Panc1 (cell line): ENCODE results near the gene ASCC1. TPM values are rescaled to one million over a fixed set of nuclear protein-coding genes. Genes with fewer than 3 reads are reported as not detected.
"Not testable (repeated sequence)": the region's sequence is repeated elsewhere in the genome, so short reads cannot be mapped to it uniquely, and the experiment has no call there.

Source experiments
- ATAC-seq: fragments of 200-7000 bp; cut with Tn5 transposase; 2 replicates; pipeline ENCODE4 v1.9.1; 2020; ENCODE audit warnings: mild to moderate bottlenecking, moderate library complexity
- BruUV-seq: library from RNA; stranded (reverse); fragments of 400-500 nt; replicated peaks from 2 replicates; lab custom pipeline; 2021; lab: Mats Ljungman, UMichigan
- CTCF ChIA-PET: fragments of 300-600 bp; sonication (Branson Sonifier 250); formaldehyde crosslinking; loops from one replicate; lab custom pipeline; 2022; ENCODE audit warnings: antibody characterized with exemption; lab: Charles Lee
- POLR2A ChIA-PET: fragments of 300-600 bp; sonication (Branson Sonifier 250); formaldehyde crosslinking; loops from one replicate; lab custom pipeline; 2022; ENCODE audit warnings: antibody characterized with exemption; lab: Charles Lee
- DNase-seq: peaks from one replicate; pipeline ENCODE4 v3.0.0-alpha.2; 2010; ENCODE audit warnings: low read depth, low spot score
- H3K27ac ChIP-seq: 2 replicates; pipeline ENCODE4 v1.5.1; 2011; ENCODE audit warnings: mild to moderate bottlenecking, low read length, inconsistent platforms
- H3K27me3 ChIP-seq: fragments of 200-500 bp; sonication (Bioruptor generic); 2 replicates; pipeline ENCODE4 v1.6.0; 2014; ENCODE audit warnings: low read length, inconsistent platforms; ENCODE audit not compliant: control insufficient read depth, insufficient read depth
- H3K36me3 ChIP-seq: fragments of 200-500 bp; sonication (Bioruptor generic); 2 replicates; pipeline ENCODE4 v1.5.1; 2014; ENCODE audit warnings: inconsistent platforms, mild to moderate bottlenecking, low read length, moderate library complexity; ENCODE audit not compliant: control insufficient read depth, insufficient read depth
- H3K4me1 ChIP-seq: 2 replicates; pipeline ENCODE4 v1.5.1; 2011; ENCODE audit warnings: inconsistent platforms, mild to moderate bottlenecking, low read length, moderate library complexity; ENCODE audit not compliant: control insufficient read depth, insufficient read depth
- H3K4me3 ChIP-seq, 2 experiments: 2 replicates each; pipeline ENCODE4 v1.5.1; 2011 to 2012; ENCODE audit warnings: low read depth in 2 of 2, low read length in 2 of 2, mild to moderate bottlenecking in 2 of 2, inconsistent platforms in 1 of 2, moderate library complexity in 1 of 2
- H3K9me3 ChIP-seq: fragments of 200-500 bp; sonication (Bioruptor generic); 2 replicates; pipeline ENCODE4 v1.5.1; 2014; ENCODE audit warnings: low read depth, mild to moderate bottlenecking, inconsistent platforms, low read length, moderate library complexity; ENCODE audit not compliant: control insufficient read depth, insufficient read depth
- POLR2AphosphoS5 ChIP-seq: IDR thresholded peaks from 2 replicates; pipeline ENCODE4 v1.6.1; 2012; ENCODE audit warnings: mild to moderate bottlenecking, low read depth, low read length, moderate library complexity
- SIN3A ChIP-seq: IDR thresholded peaks from 2 replicates; pipeline ENCODE4 v1.6.1; 2012; ENCODE audit warnings: low read depth, mild to moderate bottlenecking, low read length, moderate library complexity, borderline replicate concordance; ENCODE audit not compliant: insufficient read depth
- TCF7L2 ChIP-seq: IDR thresholded peaks from 2 replicates; pipeline ENCODE4 v1.6.1; 2011; ENCODE audit warnings: mild to moderate bottlenecking, low read depth, low read length, inconsistent platforms
- in situ Hi-C: cut with HindIII; loops from 2 replicates; pipeline ENCODE4 v1.10.0; 2016; ENCODE audit warnings: low sequenced_read_pairs, low pct_unique_long_range_greater_than_20kb
- intact Hi-C: fragments of 100-400 bp; cut with micrococcal nuclease; formaldehyde crosslinking; loops from one replicate; pipeline ENCODE4 v1.10.0; 2022; ENCODE audit not compliant: unreplicated experiment
- total RNA-seq: library from RNA; stranded (reverse); gene quantifications from one replicate; pipeline ENCODE4 v1.2.1, GENCODE V29; 2021; ENCODE audit not compliant: unreplicated experiment
- TF ChIP-seq, protein P1 (sequence below): fragments of 450-650 bp; IDR thresholded peaks from 2 replicates; pipeline ENCODE4 v1.5.1; 2017; ENCODE audit warnings: mild to moderate bottlenecking
- TF ChIP-seq, protein P2 (sequence below), 2 experiments: IDR thresholded peaks; 2 replicates each; pipeline ENCODE4 v1.6.1; 2011 to 2012; ENCODE audit warnings: low read depth in 2 of 2, control low read depth in 1 of 2, low read length in 1 of 2, mild to moderate bottlenecking in 1 of 2, moderate library complexity in 1 of 2; ENCODE audit not compliant: insufficient read depth in 1 of 2

The ASCC1 gene
- total RNA-seq, 1 experiment from 2014 or later, result 114 TPM

DNA sequence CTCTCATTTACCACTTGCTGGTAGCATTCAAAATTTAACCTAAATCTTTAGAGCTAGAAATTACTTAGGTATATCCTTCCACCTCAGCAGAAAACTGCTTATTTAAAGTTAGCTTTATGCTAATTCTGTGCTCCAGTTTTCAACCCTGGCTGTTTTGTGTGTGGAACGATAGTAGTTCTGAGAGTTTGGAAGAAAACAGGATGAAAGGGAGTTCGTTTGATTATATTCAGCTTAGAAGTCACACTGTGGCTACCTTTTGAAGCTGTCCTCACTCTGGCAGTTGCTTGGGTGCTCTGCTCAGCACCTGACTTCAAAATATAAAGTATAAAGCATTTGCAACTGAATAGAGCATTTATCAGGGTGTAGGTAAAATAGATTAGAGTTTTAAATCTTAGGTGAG lies 2.6 kb upstream of the ASCC1 start:
- BruUV-seq, result no TSS peak
- in situ Hi-C loops (no loop called here), intact Hi-C loops (loop anchor here (5.0 to 10.0 kb wide), 2 partner anchors 46 to 324 kb away; no protein-coding TSS in a partner anchor)
- peak overlapping the region; percentile 98 for H3K27ac ChIP-seq
- H3K9me3 ChIP-seq, result no peaks in the 10 kb centered on the region
- no peak for TF ChIP-seq SIN3A
- no peak for TF ChIP-seq TCF7L2
- no peak for TF ChIP-seq POLR2AphosphoS5
- TF ChIP-seq, protein P1, sequence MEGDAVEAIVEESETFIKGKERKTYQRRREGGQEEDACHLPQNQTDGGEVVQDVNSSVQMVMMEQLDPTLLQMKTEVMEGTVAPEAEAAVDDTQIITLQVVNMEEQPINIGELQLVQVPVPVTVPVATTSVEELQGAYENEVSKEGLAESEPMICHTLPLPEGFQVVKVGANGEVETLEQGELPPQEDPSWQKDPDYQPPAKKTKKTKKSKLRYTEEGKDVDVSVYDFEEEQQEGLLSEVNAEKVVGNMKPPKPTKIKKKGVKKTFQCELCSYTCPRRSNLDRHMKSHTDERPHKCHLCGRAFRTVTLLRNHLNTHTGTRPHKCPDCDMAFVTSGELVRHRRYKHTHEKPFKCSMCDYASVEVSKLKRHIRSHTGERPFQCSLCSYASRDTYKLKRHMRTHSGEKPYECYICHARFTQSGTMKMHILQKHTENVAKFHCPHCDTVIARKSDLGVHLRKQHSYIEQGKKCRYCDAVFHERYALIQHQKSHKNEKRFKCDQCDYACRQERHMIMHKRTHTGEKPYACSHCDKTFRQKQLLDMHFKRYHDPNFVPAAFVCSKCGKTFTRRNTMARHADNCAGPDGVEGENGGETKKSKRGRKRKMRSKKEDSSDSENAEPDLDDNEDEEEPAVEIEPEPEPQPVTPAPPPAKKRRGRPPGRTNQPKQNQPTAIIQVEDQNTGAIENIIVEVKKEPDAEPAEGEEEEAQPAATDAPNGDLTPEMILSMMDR, result no peak
- TF ChIP-seq, protein P2, sequence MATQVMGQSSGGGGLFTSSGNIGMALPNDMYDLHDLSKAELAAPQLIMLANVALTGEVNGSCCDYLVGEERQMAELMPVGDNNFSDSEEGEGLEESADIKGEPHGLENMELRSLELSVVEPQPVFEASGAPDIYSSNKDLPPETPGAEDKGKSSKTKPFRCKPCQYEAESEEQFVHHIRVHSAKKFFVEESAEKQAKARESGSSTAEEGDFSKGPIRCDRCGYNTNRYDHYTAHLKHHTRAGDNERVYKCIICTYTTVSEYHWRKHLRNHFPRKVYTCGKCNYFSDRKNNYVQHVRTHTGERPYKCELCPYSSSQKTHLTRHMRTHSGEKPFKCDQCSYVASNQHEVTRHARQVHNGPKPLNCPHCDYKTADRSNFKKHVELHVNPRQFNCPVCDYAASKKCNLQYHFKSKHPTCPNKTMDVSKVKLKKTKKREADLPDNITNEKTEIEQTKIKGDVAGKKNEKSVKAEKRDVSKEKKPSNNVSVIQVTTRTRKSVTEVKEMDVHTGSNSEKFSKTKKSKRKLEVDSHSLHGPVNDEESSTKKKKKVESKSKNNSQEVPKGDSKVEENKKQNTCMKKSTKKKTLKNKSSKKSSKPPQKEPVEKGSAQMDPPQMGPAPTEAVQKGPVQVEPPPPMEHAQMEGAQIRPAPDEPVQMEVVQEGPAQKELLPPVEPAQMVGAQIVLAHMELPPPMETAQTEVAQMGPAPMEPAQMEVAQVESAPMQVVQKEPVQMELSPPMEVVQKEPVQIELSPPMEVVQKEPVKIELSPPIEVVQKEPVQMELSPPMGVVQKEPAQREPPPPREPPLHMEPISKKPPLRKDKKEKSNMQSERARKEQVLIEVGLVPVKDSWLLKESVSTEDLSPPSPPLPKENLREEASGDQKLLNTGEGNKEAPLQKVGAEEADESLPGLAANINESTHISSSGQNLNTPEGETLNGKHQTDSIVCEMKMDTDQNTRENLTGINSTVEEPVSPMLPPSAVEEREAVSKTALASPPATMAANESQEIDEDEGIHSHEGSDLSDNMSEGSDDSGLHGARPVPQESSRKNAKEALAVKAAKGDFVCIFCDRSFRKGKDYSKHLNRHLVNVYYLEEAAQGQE (IDR thresholded peaks at IDR 0.05; ENCODE audit: insufficient read depth in 1 of 2, low read depth in 2 of 2, low read length in 1 of 2), result no peak
- DNase-seq, result no peak
- ChIA-PET POLR2A (no interaction called here), CTCF (interaction anchor here (1.1 kb wide), 1 partner anchor 93 kb away, joined by 4 read pairs; no protein-coding TSS in a partner anchor)
- ATAC-seq, result no peak
- H3K4me3 ChIP-seq, result peak overlapping the region in 1 of 2 experiments; percentile 19; a peak in 2 of 4 replicates
- no peaks in the 10 kb centered on the region for H3K27me3 ChIP-seq
- peaks cover 35% of the 10 kb centered on the region for H3K4me1 ChIP-seq
- H3K36me3 ChIP-seq, result peaks cover 4% of the 10 kb centered on the region

DNA sequence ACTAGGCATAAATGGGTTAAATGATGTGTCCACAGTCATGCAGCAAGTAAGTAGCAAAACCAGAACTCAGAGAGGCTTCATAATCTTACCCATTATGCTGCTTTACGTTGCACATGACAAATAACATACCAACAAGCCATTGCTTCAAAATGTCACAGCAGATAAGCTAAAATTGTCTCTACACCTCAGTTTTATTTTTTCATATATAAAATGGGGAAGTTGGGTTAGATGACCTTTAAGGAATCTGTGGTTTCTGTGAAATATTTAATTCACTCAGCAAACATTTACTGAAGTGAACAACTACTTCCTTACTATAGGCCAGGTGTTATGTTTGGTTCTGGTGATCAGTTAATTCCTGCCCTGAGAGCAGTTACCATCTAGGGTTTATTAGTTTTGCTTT lies 2.2 kb upstream of the ASCC1 start:
- no peaks in the 10 kb centered on the region for H3K27me3 ChIP-seq
- peaks cover 3% of the 10 kb centered on the region for H3K36me3 ChIP-seq
- H3K4me3 ChIP-seq, result peak overlapping the region in 1 of 2 experiments; percentile 19; a peak in 2 of 4 replicates
- H3K9me3 ChIP-seq, result no peaks in the 10 kb centered on the region
- TF ChIP-seq, protein P1, result no peak
- 0 out of 2 replicates have a peak, but pooled peaks have one; percentile 15 for TF ChIP-seq POLR2AphosphoS5
- in situ Hi-C loops (no loop called here), intact Hi-C loops (loop anchor here (5.0 to 10.0 kb wide), 2 partner anchors 46 to 324 kb away; no protein-coding TSS in a partner anchor)
- DNase-seq (no peak), ATAC-seq (no peak)
- H3K4me1 ChIP-seq, result peaks cover 33% of the 10 kb centered on the region
- H3K27ac ChIP-seq, result peak overlapping the region; percentile 98
- ChIA-PET POLR2A (no interaction called here), CTCF (interaction anchor here (1.1 kb wide), 1 partner anchor 92 kb away, joined by 4 read pairs; no protein-coding TSS in a partner anchor)
- BruUV-seq, result no TSS peak

DNA sequence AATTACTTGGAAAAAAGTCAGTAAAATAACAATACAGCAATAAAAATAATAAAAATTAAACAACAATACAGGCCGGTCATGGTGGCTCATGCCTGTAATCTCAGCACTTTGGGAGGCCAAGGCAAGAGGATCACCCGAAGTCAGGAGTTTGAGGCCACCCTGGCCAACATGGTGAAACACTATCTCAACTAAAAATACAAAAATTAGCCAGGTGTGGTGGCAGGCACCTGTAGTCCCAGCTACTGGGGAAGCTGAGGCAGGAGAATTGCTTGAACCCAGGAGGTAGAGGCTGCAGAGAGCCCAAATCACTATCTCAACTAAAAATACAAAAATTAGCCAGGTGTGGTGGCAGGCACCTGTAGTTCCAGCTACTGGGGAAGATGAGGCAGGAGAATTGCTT lies 4.2 kb downstream of the ASCC1 start:
- Histone ChIP-seq H3K4me1 (peaks cover 15% of the 10 kb centered on the region), H3K36me3 (peaks cover 18% of the 10 kb centered on the region)
- intact Hi-C loops, result loop anchor here (10.0 kb wide), 1 partner anchor 317 kb away; no protein-coding TSS in a partner anchor
- DNase-seq, H3K27me3 ChIP-seq, H3K4me3 ChIP-seq, H3K9me3 ChIP-seq, ATAC-seq, BruUV-seq, in situ Hi-C loops, H3K27ac ChIP-seq: not testable (repeated sequence)
- POLR2A ChIA-PET, result interaction anchor here (0.7 kb wide), 1 partner anchor 67 kb away, joined by 5 read pairs; no protein-coding TSS in a partner anchor
- CTCF ChIA-PET, result interaction anchor here (0.7 kb wide), 1 partner anchor 42 kb away, joined by 3 read pairs; no protein-coding TSS in a partner anchor

DNA sequence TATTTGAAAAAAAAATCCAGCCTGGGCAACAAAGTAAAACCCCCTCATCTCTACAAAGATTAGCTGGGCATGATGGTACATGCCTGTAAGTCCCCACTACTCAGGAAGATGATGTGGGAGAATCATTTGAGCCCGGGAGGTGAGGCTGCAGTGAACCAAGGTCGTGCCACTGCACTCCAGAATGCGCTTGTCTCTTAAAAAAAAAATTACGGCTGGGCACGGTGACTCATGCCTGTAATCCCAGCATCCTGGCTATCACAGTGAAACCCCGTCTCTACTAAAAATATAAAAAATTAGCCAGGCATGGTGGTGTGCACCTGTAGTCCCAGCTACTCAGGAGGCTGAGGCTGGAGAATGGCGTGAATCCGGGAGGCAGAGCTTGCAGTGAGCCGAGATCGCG lies 4.7 kb downstream of the ASCC1 start:
- Histone ChIP-seq H3K4me1 (peaks cover 15% of the 10 kb centered on the region), H3K27ac (peak overlapping the region; percentile 66), H3K36me3 (peaks cover 16% of the 10 kb centered on the region)
- intact Hi-C loops, result loop anchor here (10.0 kb wide), 1 partner anchor 317 kb away; no protein-coding TSS in a partner anchor
- H3K27me3 ChIP-seq, POLR2A ChIA-PET, in situ Hi-C loops, ATAC-seq, DNase-seq, BruUV-seq, H3K4me3 ChIP-seq, H3K9me3 ChIP-seq: not testable (repeated sequence)
- CTCF ChIA-PET, result interaction anchor here (0.7 kb wide), 1 partner anchor 43 kb away, joined by 3 read pairs; no protein-coding TSS in a partner anchor
